Retinal pigment epithelial cell (primary cell): ENCODE results near the gene LRP1.
A peak's percentile ranks its signal among the peaks of the same experiment; 100 is the strongest.
"Not testable (repeated sequence)": the region's sequence is repeated elsewhere in the genome, so short reads cannot be mapped to it uniquely, and the experiment has no call there.

Experiments
- DNase-seq: peaks from one replicate; pipeline ENCODE4 v3.0.0-alpha.2; 2010; ENCODE audit warnings: low read depth
- H3K4me3 ChIP-seq: 2 replicates; pipeline ENCODE4 v1.5.1; 2011; ENCODE audit warnings: mild to moderate bottlenecking, low read length, control low read depth, moderate library complexity
- CTCF ChIP-seq: conservative IDR thresholded peaks from 2 replicates; pipeline ENCODE4 v1.5.1; 2011; ENCODE audit warnings: low read depth, low read length, control low read depth, inconsistent platforms

The LRP1 gene

GRCh38 chr12:57118711-57119271, 9.5 kb upstream of the LRP1 start:
- TF ChIP-seq CTCF: no peak
- no peak for DNase-seq

GRCh38 chr12:57119294-57120085, 8.8 kb upstream of the LRP1 start:
- H3K4me3 ChIP-seq: no peak overlapping the region
- DNase-seq: no peak
- TF ChIP-seq CTCF: no peak

More at GRCh38 chr12:57118711-57119271, 9.5 kb upstream of the LRP1 start:
- no peak overlapping the region for H3K4me3 ChIP-seq

- H3K4me3 ChIP-seq, DNase-seq: not testable (repeated sequence)
Measured at GRCh38 chr12:57120718-57121117, 7.6 kb upstream of the LRP1 start.

- DNase-seq: no peak
- H3K4me3 ChIP-seq: no peak overlapping the region
- no peak for TF ChIP-seq CTCF
Measured at GRCh38 chr12:57123813-57124212, 4.5 kb upstream of the LRP1 start.

- DNase-seq: no peak
- TF ChIP-seq CTCF: peak; percentile 98
- no peak overlapping the region for H3K4me3 ChIP-seq
Measured at GRCh38 chr12:57124261-57124877, 3.9 kb upstream of the LRP1 start.

- DNase-seq: no peak
- H3K4me3 ChIP-seq: no peak overlapping the region
- TF ChIP-seq CTCF: no peak
Measured at GRCh38 chr12:57126061-57126460, 2.2 kb upstream of the LRP1 start.

- TF ChIP-seq CTCF: no peak
- DNase-seq: no peak
- H3K4me3 ChIP-seq: no peak overlapping the region
Measured at GRCh38 chr12:57126561-57126960, 1.7 kb upstream of the LRP1 start.
